Fibroblast of lung (primary cell): Measurements from ENCODE around the gene CCNJL.
"Not testable (repeated sequence)": the region's sequence is repeated elsewhere in the genome, so short reads cannot be mapped to it uniquely, and the experiment has no call there.

ENCODE experiments used
- EZH2 ChIP-seq: IDR thresholded peaks from 2 replicates; pipeline ENCODE4 v1.5.1; 2012; ENCODE audit warnings: low read length, control low read depth, mild to moderate bottlenecking; ENCODE audit errors: missing control alignments
- TF ChIP-seq, protein P1 (sequence below), 2 donors: IDR thresholded peaks in 1 of 2; conservative IDR thresholded peaks in 1 of 2; 1 replicate in 1 of 2; 2 replicates in 1 of 2; pipeline ENCODE4 v1.5.1; 2011 to 2012; ENCODE audit warnings: low read length in 2 of 2, control low read depth in 1 of 2, inconsistent platforms in 1 of 2, low read depth in 1 of 2, mild to moderate bottlenecking in 1 of 2

DNA sequence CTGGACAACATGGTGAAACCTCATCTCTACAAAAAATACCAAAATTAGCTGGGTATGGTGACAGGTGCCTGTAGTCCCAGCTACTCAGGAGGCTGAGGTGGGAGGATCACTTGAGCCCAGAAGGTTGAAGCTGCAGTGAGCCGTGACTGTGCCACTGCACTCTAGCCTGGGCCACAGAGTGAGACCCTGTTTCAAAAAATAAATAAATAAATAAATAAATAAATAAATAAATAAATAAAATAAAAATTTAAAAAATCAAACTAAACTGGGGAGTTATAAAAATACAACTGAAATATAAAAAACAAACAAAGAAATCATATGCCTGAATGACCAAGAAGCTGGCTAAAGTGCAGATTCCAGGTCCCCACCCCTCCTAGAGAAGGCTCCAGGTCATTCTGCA lies 62.8 kb downstream of the CCNJL start:
- TF ChIP-seq, protein P1, sequence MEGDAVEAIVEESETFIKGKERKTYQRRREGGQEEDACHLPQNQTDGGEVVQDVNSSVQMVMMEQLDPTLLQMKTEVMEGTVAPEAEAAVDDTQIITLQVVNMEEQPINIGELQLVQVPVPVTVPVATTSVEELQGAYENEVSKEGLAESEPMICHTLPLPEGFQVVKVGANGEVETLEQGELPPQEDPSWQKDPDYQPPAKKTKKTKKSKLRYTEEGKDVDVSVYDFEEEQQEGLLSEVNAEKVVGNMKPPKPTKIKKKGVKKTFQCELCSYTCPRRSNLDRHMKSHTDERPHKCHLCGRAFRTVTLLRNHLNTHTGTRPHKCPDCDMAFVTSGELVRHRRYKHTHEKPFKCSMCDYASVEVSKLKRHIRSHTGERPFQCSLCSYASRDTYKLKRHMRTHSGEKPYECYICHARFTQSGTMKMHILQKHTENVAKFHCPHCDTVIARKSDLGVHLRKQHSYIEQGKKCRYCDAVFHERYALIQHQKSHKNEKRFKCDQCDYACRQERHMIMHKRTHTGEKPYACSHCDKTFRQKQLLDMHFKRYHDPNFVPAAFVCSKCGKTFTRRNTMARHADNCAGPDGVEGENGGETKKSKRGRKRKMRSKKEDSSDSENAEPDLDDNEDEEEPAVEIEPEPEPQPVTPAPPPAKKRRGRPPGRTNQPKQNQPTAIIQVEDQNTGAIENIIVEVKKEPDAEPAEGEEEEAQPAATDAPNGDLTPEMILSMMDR (conservative IDR thresholded peaks at IDR 0.05 in 1 of 2, IDR thresholded peaks at IDR 0.05 in 1 of 2; ENCODE audit: low read depth in 1 of 2, low read length in 2 of 2) = not testable (repeated sequence)
- not testable (repeated sequence) for TF ChIP-seq EZH2
